GM21576 (cell line): ENCODE measurements around the gene OLIG1.

Experiments
- ATAC-seq: cut with Tn5 transposase; IDR thresholded peaks from one replicate; pipeline ENCODE4 v1.9.1; 2021; ENCODE audit warnings: mild to moderate bottlenecking, moderate library complexity; ENCODE audit not compliant: unreplicated experiment

Gene OLIG1

GRCh38 chr21:33059380-33059841 is 10.5 kb upstream of the OLIG1 start:
- ATAC-seq: no peak

- ATAC-seq: no peak
Measured at GRCh38 chr21:33061233-33061632, 8.7 kb upstream of the OLIG1 start.

GRCh38 chr21:33063375-33063883 is 6.5 kb upstream of the OLIG1 start:
- ATAC-seq: no peak

GRCh38 chr21:33063907-33064622 is 5.9 kb upstream of the OLIG1 start:
- ATAC-seq: no peak

GRCh38 chr21:33064623-33065390 is 5.1 kb upstream of the OLIG1 start:
- no peak for ATAC-seq

GRCh38 chr21:33067043-33067442 is 2.9 kb upstream of the OLIG1 start:
- no peak for ATAC-seq

- ATAC-seq: no peak
Measured at GRCh38 chr21:33067457-33067856, 2.5 kb upstream of the OLIG1 start.

GRCh38 chr21:33069243-33069642 is 698 bp upstream of the OLIG1 start:
- ATAC-seq: no peak

- no peak for ATAC-seq
Measured at GRCh38 chr21:33069645-33069993, 322 bp upstream of the OLIG1 start.

GRCh38 chr21:33070744-33070997 is 730 bp downstream of the OLIG1 start:
- no peak for ATAC-seq

GRCh38 chr21:33070998-33071769 is 1.2 kb downstream of the OLIG1 start:
- ATAC-seq: no peak

- ATAC-seq: no peak
Measured at GRCh38 chr21:33071770-33072306, 1.9 kb downstream of the OLIG1 start.

- no peak for ATAC-seq
Measured at GRCh38 chr21:33073636-33074035, 3.7 kb downstream of the OLIG1 start.

GRCh38 chr21:33075128-33075527 is 5.2 kb downstream of the OLIG1 start:
- no peak for ATAC-seq

GRCh38 chr21:33075596-33076195 is 5.8 kb downstream of the OLIG1 start:
- ATAC-seq: no peak

GRCh38 chr21:33076600-33077329 is 6.8 kb downstream of the OLIG1 start:
- no peak for ATAC-seq

GRCh38 chr21:33078907-33079582 is 9.1 kb downstream of the OLIG1 start:
- peak; percentile 95 for ATAC-seq

GRCh38 chr21:33080376-33080775 is 10.4 kb downstream of the OLIG1 start:
- no peak for ATAC-seq

GRCh38 chr21:33080776-33081175 is 10.8 kb downstream of the OLIG1 start:
- no peak for ATAC-seq

GRCh38 chr21:33088384-33088783 is 18.4 kb downstream of the OLIG1 start:
- ATAC-seq: no peak
